Activated T-helper 9 cell treated with anti-CD3 and anti-CD28 coated beads, Interleukin-2, amount 50 U/mL, for 16 hours (primary cell): Measurements from ENCODE around the gene PDE6D.
"Not testable (repeated sequence)": the region's sequence is repeated elsewhere in the genome, so short reads cannot be mapped to it uniquely, and the experiment has no call there.

ENCODE experiments used
- DNase-seq: peaks from one replicate; pipeline ENCODE4 v3.0.0-alpha.2; 2020; ENCODE audit warnings: low read depth

Gene PDE6D

DNA sequence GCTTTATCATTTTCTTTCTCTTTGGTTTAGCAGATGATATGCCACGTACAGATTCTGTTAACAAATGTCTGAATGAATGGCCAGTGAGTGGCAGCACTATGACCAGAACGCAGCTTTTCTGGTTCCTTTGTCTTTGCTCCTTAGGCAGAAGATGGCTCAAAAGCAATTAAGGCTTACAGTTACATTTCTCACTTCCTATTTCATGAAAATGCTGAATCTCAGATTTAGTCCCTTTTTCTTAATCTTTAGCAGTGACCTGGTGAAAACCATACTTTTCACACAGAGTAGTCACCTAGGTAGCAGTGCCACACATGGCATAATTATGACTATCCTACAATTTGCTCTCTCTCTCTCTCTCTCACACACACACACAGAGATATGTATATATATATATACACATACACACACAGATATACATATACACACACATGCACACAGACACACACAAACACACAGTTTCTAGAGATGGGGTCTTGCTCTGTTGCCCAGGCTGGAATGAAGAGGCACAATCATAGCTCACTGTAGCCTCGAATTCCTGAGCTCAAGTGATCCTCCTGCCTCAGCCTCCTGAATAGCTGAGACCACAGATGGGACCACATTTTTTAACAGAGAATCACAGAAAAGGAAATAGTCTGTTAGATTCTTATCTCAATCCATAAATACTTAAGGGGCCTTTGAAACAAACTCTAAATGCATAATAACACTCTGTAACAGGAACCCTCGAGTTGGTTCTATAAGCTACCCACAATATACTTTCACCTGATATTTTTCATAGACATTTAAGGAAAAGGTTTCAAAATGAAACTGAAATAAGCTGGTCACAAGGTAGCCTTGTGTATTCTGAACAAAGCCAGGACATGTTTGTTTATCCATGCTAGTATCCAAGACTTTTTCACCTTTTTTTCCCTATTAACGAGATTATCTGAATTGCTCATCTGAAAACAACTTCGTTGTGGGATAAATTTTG is 11.6 kb downstream of the PDE6D start:
- DNase-seq = no peak

DNA sequence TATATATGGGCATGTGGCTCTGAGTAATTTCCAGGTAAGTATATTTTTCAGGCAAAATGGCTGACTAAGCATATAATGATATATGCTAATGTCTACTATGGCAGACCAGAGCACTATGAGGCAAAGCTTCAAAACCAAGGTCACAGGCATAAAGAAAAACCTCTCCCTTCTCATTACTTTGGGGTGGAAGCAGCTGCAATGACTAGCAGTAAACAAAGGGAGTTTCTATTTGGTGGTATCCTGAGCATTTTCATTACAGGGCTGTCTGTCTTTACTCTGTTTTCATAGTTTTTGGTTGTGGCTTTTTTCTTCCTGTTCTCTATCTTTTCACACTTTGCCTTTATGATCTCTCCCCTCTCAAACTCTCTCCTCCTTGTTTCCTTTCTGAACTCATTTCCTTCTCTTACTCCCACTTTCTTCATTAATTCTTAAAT is 15.6 kb downstream of the PDE6D start:
- no peak for DNase-seq

- no peak for DNase-seq
These were observed 16.3 kb downstream of the PDE6D start for GRCh38 chr2:231764760-231765159.

- no peak for DNase-seq
These were observed 17.0 kb downstream of the PDE6D start for GRCh38 chr2:231764124-231764523.

- no peak for DNase-seq
These were observed 19.3 kb downstream of the PDE6D start for GRCh38 chr2:231761735-231762134.

GRCh38 chr2:231752061-231752460 is 29.0 kb downstream of the PDE6D start:
- DNase-seq = no peak

DNA sequence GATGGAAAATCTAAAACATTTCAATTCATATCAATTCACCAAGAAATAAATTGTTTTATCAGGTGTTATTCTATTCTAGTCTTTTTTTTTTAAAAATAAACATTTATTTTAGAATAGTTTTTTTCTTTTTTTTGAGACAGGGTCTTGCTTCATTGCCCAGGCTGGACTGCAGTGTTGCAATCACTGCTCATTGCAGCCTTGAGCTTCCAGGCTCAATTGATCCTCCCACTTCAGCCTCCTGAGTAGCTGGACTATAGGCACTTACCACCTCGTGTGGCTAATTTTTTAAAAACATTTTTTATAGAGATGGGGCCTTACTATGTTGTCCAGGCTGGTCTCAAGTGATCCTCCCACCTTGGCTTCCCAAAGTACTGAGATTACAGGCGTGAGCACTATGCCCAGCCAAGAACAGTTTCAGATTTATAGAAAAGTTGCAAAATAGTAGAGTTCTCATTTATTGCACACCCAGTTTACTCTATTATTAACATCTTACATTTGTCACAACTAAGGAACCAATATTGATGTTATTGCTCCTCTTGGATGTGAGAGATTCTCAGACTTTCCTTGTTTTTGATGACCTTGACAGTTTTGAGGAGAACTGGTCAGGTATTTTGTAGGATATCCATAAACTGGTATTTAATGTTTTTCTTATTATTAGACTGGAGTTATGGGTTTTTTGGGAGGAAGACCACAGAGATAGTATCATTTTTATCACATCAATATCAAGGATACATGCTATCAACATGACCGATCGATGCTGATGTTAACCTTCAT is 29.9 kb downstream of the PDE6D start:
- no peak for DNase-seq

GRCh38 chr2:231749016-231749415 is 32.1 kb downstream of the PDE6D start:
- not testable (repeated sequence) for DNase-seq

GRCh38 chr2:231748153-231748896 is 32.8 kb downstream of the PDE6D start:
- DNase-seq = not testable (repeated sequence)

GRCh38 chr2:231745303-231746038 is 35.6 kb downstream of the PDE6D start:
- no peak for DNase-seq

GRCh38 chr2:231743376-231744116 is 37.5 kb downstream of the PDE6D start:
- DNase-seq = no peak

DNA sequence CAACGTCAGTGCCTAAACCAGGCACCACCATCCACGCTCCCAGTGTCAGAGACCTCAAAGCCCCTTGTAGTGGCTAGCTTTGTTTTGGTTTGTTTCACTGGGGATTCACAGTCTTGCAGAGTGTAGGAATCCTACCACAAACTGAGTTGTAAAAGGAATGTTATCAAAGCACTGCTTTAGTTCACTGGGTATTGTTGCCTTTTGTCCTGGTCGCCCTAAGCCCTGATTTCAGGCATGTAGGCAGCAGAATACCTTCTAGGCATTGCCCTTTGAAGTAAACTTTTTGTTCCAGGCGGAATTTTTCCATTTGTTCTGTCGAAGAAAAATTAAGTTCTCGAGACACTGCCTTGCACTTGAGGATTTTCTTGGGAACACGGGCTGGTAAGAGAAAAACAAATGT is 43.3 kb downstream of the PDE6D start:
- no peak for DNase-seq

DNA sequence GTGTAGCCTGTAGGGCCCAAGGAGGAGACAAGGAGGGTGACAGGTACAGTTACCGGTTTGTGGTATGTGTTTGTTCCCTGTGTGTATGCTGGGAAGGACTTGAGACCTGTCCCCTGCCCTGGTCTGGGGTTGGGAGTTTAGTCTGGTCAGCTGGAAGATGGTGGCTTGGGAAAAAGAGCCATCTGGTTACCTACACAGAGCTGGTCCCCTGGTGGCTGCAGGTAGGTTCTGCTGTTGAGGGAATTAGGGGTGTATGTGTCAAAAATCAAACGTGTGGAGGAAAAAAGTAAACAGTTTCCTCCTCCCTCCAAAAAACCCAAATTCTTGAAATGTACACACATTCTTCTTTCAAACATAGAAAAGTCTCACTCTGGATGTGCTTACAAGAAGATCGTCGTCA is 48.5 kb downstream of the PDE6D start:
- no peak for DNase-seq

DNA sequence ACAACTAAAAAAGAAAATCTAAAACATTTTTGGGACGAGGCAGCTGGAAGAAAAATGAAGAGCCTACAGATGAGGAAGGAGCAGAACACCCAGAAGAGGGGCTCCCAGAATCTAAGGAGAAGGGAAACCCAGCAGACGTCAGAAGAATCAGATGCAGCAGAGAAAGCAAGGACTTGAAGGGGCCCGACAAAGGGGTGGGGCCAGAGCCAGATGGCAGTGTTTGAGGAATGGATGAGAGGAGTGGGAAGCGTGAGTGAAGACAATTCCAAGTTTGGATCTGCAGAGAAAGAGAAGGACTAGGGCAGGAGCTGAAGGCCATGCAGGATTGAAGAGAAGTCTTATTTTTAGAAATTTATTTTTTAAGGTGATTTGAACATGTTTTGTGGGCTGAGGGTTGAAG is 53.5 kb downstream of the PDE6D start:
- DNase-seq = no peak

DNA sequence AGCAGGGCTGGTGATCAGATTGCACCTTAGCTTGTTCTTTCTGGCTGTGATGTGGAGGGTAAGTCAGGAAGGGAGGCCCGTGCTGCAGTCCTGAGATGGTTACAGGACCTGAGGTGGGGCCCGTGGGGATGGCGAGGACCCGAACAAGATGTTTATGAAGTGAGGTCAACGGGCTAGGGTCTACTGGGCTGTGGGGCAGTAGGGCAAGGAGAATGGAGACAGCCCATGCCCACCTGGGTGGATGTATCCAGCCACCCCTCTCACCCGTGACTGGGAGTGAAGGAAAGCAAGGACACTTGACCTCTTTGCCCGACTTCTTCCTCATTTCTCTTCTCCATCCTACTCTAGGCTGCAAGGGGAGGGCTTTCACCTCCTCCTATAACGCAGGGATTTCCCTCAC is 54.8 kb downstream of the PDE6D start:
- no peak for DNase-seq

- DNase-seq = no peak
These were observed 55.6 kb downstream of the PDE6D start for GRCh38 chr2:231725476-231725875.

GRCh38 chr2:231722721-231723307 is 58.3 kb downstream of the PDE6D start:
- no peak for DNase-seq

- no peak for DNase-seq
These were observed 59.8 kb downstream of the PDE6D start for GRCh38 chr2:231720987-231721966.

DNA sequence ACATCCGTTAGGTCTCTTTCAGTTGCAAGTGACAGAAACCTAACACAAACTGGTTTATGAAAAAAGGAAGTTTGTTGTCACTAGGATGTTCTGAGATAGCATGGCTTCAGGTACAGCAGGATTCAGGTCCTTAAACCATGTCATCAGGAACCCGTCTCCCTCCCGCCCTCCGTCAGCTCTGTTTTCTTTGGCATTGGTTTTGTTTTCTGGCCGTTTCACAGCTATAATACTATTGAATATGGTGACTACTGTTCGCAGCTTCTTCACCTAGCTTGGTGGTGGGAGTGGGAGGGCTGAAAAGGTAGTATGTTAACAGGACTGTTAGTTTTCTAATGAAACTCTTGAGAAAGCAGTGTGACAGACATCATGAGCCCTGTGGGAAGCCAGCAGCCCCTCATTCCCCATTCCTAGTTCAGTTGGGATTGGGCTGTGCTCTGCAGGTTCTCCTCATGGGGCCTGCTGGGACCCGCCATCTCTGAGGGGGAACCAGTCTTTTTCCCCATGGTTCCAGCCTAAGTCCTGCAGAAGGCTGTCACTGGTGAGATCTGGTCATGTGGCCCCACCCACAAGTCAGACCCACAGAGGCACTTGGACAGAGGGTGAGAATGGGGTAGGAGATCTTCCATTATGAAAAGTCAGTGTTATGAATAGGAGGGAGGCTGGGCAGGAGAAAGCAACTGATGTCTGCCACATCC is 60.6 kb downstream of the PDE6D start:
- no peak for DNase-seq
